IPS-18a (cell line): Measurements from ENCODE around the gene CRACR2B.

Source experiments
- H3K27ac ChIP-seq: one replicate; pipeline ENCODE4 v1.5.1; 2013; ENCODE audit warnings: low read length
- H3K27me3 ChIP-seq: one replicate; pipeline ENCODE4 v1.6.1; 2013; ENCODE audit warnings: mild to moderate bottlenecking, low read length; ENCODE audit not compliant: control insufficient read depth, insufficient read depth
- H3K36me3 ChIP-seq: one replicate; pipeline ENCODE4 v1.6.1; 2013; ENCODE audit warnings: low read depth, low read length; ENCODE audit not compliant: control insufficient read depth
- H3K4me1 ChIP-seq: one replicate; pipeline ENCODE4 v1.6.1; 2013; ENCODE audit warnings: low read depth, low read length; ENCODE audit not compliant: control insufficient read depth
- H3K4me3 ChIP-seq: one replicate; pipeline ENCODE4 v1.5.1; 2013; ENCODE audit warnings: low read length
- H3K9ac ChIP-seq: one replicate; pipeline ENCODE4 v1.6.1; 2013; ENCODE audit warnings: mild to moderate bottlenecking, low read length, moderate library complexity
- H3K9me3 ChIP-seq: one replicate; pipeline ENCODE4 v1.6.1; 2013; ENCODE audit warnings: low read depth, low read length; ENCODE audit not compliant: control insufficient read depth

Gene CRACR2B

DNA sequence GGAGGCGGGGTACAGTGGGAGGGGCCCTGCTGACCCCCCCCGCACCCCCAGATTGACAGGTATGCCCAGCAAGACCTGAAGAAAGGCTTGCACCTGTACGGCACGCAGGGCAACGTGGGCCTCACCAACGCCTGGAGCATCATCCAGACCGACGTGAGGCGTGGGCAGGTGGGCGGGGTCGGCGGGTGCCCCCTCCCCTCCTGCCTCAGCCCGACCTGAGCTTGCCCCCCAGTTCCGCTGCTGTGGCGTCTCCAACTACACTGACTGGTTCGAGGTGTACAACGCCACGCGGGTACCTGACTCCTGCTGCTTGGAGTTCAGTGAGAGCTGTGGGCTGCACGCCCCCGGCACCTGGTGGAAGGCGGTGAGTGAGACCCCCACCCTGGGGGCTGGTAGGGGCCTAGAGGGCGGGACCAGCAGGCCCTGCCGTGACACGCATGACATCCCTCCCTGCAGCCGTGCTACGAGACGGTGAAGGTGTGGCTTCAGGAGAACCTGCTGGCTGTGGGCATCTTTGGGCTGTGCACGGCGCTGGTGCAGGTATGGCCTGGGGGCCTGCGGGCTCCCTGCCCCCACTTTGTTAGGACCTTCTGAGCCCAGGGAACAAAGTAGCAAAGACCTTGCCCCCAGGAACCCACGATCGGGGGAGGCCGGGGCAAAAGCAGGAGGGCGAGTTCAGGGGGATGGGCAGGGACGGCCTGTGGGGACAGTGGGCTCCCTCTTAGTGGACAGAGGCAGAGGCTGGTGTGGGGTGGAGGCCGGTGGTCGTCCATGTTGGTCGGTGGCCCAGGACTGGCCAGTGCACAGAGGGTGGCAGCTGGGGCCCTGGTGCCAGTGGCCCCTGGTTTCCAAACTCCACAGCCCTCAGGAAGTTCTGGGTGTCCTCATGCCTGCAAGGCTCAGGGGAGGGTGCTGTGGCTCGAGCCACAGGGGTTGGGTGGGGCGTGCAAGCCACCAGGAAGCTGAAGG lies 38.0 kb downstream of the CRACR2B start:
- Histone ChIP-seq H3K27ac (no peak overlapping the region), H3K27me3 (peaks cover 4% of the 10 kb centered on the region), H3K9me3 (no peaks in the 10 kb centered on the region), H3K4me3 (no peak overlapping the region), H3K4me1 (peaks cover 25% of the 10 kb centered on the region), H3K9ac (no peak overlapping the region), H3K36me3 (no peaks in the 10 kb centered on the region)

DNA sequence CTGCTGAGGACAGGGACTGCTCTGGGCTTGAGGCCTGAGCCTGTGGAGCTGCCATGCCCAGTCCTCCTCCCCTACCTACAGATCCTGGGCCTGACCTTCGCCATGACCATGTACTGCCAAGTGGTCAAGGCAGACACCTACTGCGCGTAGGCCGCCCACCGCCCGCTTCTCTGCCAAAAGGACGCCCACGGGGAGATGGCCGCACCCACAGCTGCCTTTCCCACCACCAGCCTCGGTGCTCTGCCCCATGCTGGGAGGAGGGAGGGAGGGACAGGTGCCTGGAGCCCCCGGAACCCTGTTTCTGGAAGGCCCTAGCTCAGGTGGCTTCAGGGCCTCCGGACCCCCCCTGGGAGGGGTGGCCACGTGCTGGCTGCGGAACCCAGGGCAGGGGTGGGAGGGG lies 38.8 kb downstream of the CRACR2B start:
- Histone ChIP-seq H3K27me3 (no peaks in the 10 kb centered on the region), H3K4me1 (peaks cover 25% of the 10 kb centered on the region), H3K9me3 (no peaks in the 10 kb centered on the region), H3K4me3 (no peak overlapping the region), H3K9ac (no peak overlapping the region), H3K27ac (no peak overlapping the region), H3K36me3 (no peaks in the 10 kb centered on the region)

DNA sequence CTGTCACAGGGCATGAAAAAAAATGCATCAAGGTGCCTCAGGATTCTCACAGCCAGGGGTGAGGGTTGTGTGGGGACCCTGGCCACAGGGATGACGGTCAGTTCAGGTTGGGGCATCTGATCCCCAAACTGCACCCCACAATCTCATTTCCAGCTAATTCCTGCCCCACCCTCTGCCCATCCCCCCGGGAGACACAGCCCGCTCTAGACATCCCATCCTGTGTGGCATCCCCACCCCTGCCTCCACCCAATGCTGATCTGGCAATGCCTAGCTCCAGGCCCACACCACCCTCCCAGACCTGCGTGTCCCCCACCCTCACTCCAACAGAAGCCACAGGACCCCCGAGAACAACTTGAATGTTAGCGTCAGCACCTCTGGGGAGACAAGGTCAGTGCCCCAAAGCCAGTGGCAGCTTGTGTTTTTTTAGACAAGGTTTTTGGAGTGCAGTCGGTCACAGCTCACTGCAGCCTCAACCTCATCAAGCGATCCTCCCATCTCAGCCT lies 40.2 kb downstream of the CRACR2B start:
- no peaks in the 10 kb centered on the region for H3K9me3 ChIP-seq
- no peaks in the 10 kb centered on the region for H3K36me3 ChIP-seq
- no peak overlapping the region for H3K27ac ChIP-seq
- no peaks in the 10 kb centered on the region for H3K27me3 ChIP-seq
- no peak overlapping the region for H3K9ac ChIP-seq
- H3K4me1 ChIP-seq: peaks cover 13% of the 10 kb centered on the region
- H3K4me3 ChIP-seq: no peak overlapping the region

DNA sequence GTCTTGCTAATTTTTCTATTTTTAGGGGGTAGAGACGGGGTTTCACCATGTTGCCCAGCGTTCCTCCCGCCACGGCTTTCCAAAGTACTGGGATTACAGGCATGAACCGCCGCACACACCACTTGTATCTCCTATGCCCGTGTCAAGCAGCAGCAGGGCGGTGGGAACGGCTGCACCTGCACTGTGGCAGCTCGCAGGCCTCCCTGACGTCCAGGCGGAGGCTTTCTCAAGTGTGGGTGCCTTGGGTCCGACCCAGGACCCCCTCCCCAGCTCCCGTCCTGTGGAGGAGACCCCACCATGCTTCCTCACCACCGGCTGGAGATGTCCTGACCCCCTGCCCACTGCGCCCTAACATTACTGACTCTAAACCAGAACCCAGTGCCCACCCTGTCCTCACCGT lies 40.7 kb downstream of the CRACR2B start:
- no peaks in the 10 kb centered on the region for H3K27me3 ChIP-seq
- no peaks in the 10 kb centered on the region for H3K36me3 ChIP-seq
- H3K27ac ChIP-seq: no peak overlapping the region
- H3K4me3 ChIP-seq: no peak overlapping the region
- peaks cover 9% of the 10 kb centered on the region for H3K4me1 ChIP-seq
- H3K9me3 ChIP-seq: no peaks in the 10 kb centered on the region
- H3K9ac ChIP-seq: no peak overlapping the region

DNA sequence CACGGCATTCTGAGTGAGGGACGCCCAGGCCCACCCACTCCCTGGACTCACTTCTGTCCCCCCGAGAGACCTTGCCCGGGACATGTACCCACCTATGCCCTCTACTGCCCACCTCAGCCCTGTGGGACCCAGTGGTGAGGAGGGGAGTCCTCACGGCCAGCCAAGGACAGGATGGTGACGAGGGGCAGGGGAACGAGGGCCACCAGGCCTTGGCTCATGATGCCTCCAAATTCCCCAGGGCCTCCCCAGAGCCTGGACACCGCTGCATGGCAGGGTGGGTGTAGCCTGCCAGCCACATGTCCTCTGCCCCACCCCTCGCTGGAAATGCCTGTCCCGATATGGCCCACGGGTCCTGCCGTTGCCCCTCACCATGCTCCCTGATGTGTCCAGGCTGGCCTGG lies 41.1 kb downstream of the CRACR2B start:
- Histone ChIP-seq H3K36me3 (no peaks in the 10 kb centered on the region), H3K27ac (no peak overlapping the region), H3K9me3 (no peaks in the 10 kb centered on the region), H3K9ac (no peak overlapping the region), H3K4me1 (peaks cover 5% of the 10 kb centered on the region), H3K4me3 (no peak overlapping the region), H3K27me3 (no peaks in the 10 kb centered on the region)

DNA sequence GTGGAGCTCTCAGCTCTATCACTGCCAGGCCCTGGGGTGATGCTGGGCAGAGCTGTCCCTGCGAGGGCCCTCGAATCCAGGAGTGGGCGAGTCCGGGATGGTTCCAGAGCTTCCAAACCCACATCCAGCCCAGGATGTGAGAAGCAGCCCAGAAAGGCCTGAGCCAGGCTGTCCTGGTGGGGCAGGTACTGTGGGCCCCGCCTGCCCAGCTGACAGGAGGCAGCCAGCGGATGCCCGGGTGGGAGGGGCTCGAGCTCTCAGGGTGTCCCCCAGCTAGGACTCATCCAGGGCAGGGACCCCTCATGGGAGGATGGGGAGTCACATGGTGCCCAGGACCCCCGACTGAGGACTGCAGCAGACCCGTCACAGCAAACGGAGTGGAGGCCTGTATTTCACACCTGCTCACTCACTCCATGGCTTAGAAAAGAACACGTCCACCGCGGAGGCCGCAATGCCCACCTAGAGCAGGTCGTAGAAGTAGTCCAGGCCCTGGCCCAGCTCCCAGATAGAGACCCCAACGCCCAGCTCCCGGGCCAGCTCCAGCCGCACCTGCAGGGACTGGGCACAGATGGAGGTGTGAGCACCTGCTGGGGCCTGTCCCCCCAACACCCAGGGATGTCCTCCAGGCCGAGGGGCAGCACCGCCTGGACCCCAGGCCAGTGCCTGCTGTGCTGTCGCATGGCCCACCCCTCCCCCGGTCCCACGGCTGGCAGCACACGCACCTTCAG lies 41.8 kb downstream of the CRACR2B start:
- no peak overlapping the region for H3K27ac ChIP-seq
- no peaks in the 10 kb centered on the region for H3K27me3 ChIP-seq
- no peaks in the 10 kb centered on the region for H3K9me3 ChIP-seq
- no peaks in the 10 kb centered on the region for H3K36me3 ChIP-seq
- H3K4me3 ChIP-seq: no peak overlapping the region
- H3K9ac ChIP-seq: no peak overlapping the region
- H3K4me1 ChIP-seq: peaks cover 4% of the 10 kb centered on the region

DNA sequence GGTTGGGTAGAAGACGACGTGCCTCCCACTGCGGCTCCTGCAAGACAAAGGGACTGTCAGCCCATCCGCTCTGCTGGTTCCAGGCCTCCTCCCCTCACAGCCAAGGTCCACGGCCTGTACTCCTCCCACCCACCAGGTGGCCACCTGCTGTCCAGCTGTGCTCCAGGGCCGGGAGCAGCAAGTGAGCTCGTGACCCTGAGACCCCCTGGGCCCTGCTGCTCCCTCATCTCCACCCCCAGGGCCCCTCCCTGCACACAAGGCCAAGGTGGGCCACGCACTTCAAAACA lies 42.4 kb downstream of the CRACR2B start:
- Histone ChIP-seq H3K4me1 (peaks cover 4% of the 10 kb centered on the region), H3K27ac (no peak overlapping the region), H3K9me3 (no peaks in the 10 kb centered on the region), H3K27me3 (no peaks in the 10 kb centered on the region), H3K9ac (no peak overlapping the region), H3K36me3 (no peaks in the 10 kb centered on the region), H3K4me3 (no peak overlapping the region)

DNA sequence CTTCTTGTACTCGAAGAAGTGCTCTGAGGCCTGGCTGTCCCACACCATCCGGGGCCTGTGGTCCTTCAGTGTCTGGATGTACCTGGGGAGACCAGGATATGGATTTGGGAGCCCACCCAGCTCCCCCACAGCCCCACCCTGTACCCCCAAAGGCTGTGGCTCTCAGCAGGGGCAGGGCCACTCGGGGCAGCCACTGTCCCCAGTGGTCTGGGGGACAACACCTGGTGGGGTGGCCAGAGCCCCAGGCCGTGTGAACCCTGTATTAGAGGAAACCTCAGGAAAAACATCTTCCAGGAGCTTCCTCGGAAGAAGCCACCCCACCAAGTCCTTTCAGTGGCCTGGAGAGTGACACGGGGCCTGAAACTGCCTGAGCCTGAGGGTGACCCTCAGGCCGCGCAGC lies 42.7 kb downstream of the CRACR2B start:
- H3K27me3 ChIP-seq: no peaks in the 10 kb centered on the region
- no peaks in the 10 kb centered on the region for H3K9me3 ChIP-seq
- no peak overlapping the region for H3K4me3 ChIP-seq
- no peak overlapping the region for H3K9ac ChIP-seq
- H3K36me3 ChIP-seq: no peaks in the 10 kb centered on the region
- H3K27ac ChIP-seq: no peak overlapping the region
- peaks cover 4% of the 10 kb centered on the region for H3K4me1 ChIP-seq

DNA sequence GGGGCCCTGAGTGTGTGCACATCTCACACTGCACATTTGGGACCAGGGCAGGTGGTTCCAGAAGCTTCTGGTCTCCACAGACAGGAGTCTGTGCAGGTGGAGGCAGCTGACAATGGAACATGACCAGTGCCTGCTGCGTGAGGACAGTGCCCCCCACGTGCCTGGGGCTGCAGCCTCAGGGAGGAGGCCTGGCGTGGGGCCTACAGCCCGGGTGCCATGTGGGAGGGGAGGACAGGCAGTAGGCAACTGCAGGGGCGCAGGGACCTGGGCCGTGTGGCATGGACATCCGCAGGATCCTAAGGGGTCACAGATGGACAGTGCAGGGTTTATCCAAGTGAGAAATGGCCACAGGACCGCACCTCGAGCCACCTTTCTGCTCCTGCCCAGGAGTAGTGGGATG lies 43.8 kb downstream of the CRACR2B start:
- no peaks in the 10 kb centered on the region for H3K9me3 ChIP-seq
- H3K27ac ChIP-seq: no peak overlapping the region
- H3K4me3 ChIP-seq: no peak overlapping the region
- no peaks in the 10 kb centered on the region for H3K36me3 ChIP-seq
- no peak overlapping the region for H3K9ac ChIP-seq
- H3K4me1 ChIP-seq: peaks cover 4% of the 10 kb centered on the region
- no peaks in the 10 kb centered on the region for H3K27me3 ChIP-seq

DNA sequence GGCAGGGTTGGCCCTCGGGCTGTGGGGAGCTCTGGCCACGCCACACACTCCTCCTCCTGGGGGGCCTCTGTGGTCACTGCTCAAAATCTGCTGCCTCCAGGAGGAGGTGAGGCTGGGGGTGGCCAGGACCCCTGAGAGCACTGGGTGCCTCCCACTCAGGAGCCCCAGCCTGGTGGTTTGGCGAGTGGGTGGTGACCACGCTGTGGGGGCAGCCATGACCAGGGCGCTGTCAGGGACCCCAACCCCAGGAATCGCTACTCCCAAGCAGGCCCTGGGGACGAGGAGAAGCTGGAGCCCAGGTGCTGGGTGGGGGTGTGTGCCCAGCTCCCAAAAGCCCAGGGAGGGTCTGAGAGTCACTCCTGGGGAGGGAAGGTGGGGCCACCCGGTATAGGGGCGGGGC lies 45.1 kb downstream of the CRACR2B start:
- no peak overlapping the region for H3K9ac ChIP-seq
- H3K4me3 ChIP-seq: no peak overlapping the region
- peaks cover 4% of the 10 kb centered on the region for H3K4me1 ChIP-seq
- no peaks in the 10 kb centered on the region for H3K36me3 ChIP-seq
- no peaks in the 10 kb centered on the region for H3K9me3 ChIP-seq
- no peaks in the 10 kb centered on the region for H3K27me3 ChIP-seq
- no peak overlapping the region for H3K27ac ChIP-seq

DNA sequence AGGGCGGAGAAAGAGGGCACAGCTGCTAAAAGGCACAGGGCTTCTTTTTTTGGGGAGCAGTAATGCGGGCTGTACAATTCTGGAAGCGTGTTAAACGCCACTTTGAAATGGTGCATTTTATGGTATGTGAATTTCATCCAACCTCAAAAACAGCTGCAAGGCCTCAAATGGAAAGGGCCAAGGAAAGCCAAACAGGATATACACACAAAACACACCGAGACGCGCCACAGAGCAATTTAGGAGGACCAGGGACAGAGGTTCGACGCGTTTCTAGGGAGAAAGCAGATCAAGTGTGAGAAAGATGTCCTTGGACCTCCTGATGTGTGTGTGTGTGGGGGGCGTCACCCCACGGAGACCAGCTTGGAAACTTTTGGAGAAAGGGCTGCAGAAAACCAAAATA lies 46.0 kb downstream of the CRACR2B start:
- Histone ChIP-seq H3K4me3 (no peak overlapping the region), H3K27ac (no peak overlapping the region), H3K9me3 (no peaks in the 10 kb centered on the region), H3K36me3 (no peaks in the 10 kb centered on the region), H3K4me1 (peaks cover 4% of the 10 kb centered on the region), H3K27me3 (no peaks in the 10 kb centered on the region), H3K9ac (no peak overlapping the region)
